Endothelial cell of umbilical vein (primary cell): ENCODE data around the gene DMPK. TPM values are rescaled to one million over a fixed set of nuclear protein-coding genes. Genes with fewer than 3 reads are reported as not detected.

ENCODE experiments used
- BruUV-seq: library from RNA; stranded (reverse); fragments of 400-500 nt; replicated peaks from 2 replicates; lab custom pipeline; 2021; lab: Mats Ljungman, UMichigan
- CTCF ChIA-PET: fragments of 300-600, 350-600 bp; sonication (Branson Sonifier 250); formaldehyde crosslinking; loops from one replicate; lab custom pipeline; 2021; ENCODE audit warnings: antibody characterized with exemption, inconsistent platforms; lab: Charles Lee
- POLR2A ChIA-PET: fragments of 300-600, 350-600 bp; sonication (Branson Sonifier 250); formaldehyde crosslinking; loops from one replicate; lab custom pipeline; 2021; ENCODE audit warnings: antibody characterized with exemption, inconsistent platforms; lab: Charles Lee
- DNase-seq: peaks from one replicate; pipeline ENCODE4 v3.0.0-alpha.2; 2011; ENCODE audit warnings: low read depth, low spot score
- FAIRE-seq: peaks from 2 replicates; lab custom pipeline; 2011; peaks lifted over from hg19 to GRCh38; lab: Jason Lieb, UNC
- H2AFZ ChIP-seq: 2 replicates; pipeline ENCODE4 v1.6.0; 2012; ENCODE audit warnings: low read depth, low read length, control low read depth, inconsistent platforms
- H3K27ac ChIP-seq: 2 replicates; pipeline ENCODE4 v1.5.1; 2011; ENCODE audit warnings: low read depth, mild to moderate bottlenecking, control low read depth, low read length, moderate library complexity; ENCODE audit not compliant: insufficient read depth
- H3K27me3 ChIP-seq, 2 experiments: 2 replicates each; pipeline versions ENCODE4 v1.6.0 to v1.6.1; 2011; ENCODE audit warnings: low read length in 2 of 2, mixed read lengths in 1 of 2; ENCODE audit not compliant: control insufficient read depth in 2 of 2, insufficient read depth in 2 of 2
- H3K36me3 ChIP-seq, 2 experiments: 2 replicates in 1 of 2; 3 replicates in 1 of 2; pipeline ENCODE4 v1.5.1; 2011; ENCODE audit warnings: low read length in 2 of 2, mild to moderate bottlenecking in 1 of 2, moderate library complexity in 1 of 2; ENCODE audit not compliant: control insufficient read depth in 2 of 2, insufficient read depth in 2 of 2; ENCODE audit errors: extremely low read depth in 1 of 2
- H3K4me1 ChIP-seq: 3 replicates; pipeline ENCODE4 v1.5.1; 2011; ENCODE audit warnings: mild to moderate bottlenecking, low read length; ENCODE audit not compliant: control insufficient read depth, insufficient read depth; ENCODE audit errors: extremely low read depth
- H3K4me2 ChIP-seq: 2 replicates; pipeline ENCODE4 v1.6.1; 2011; ENCODE audit warnings: low read length, control low read depth, mixed read lengths; ENCODE audit not compliant: insufficient read depth
- H3K4me3 ChIP-seq, 3 experiments: fragments of 200-600 bp in 1 of 3; sonication (generic), shearing (Covaris generic) in 1 of 3; replicated peaks in 1 of 3; 2 replicates each; pipeline ENCODE4 v1.5.1; 2011 to 2016; ENCODE audit warnings: control low read depth in 3 of 3, low read length in 3 of 3, mild to moderate bottlenecking in 2 of 3, inconsistent platforms in 1 of 3, low read depth in 1 of 3, moderate library complexity in 1 of 3; ENCODE audit not compliant: insufficient read depth in 1 of 3
- H3K79me2 ChIP-seq: 2 replicates; pipeline ENCODE4 v1.6.0; 2012; ENCODE audit warnings: low read length, inconsistent platforms; ENCODE audit not compliant: control insufficient read depth, insufficient read depth
- H3K9ac ChIP-seq: replicated peaks from 2 replicates; pipeline ENCODE3; 2011; ENCODE audit warnings: low read length, control low read depth; ENCODE audit not compliant: insufficient read depth; ENCODE audit errors: extremely low read depth
- H3K9me1 ChIP-seq: replicated peaks from 3 replicates; pipeline ENCODE4 v1.6.0; 2011; ENCODE audit warnings: mild to moderate bottlenecking, low read length; ENCODE audit not compliant: control insufficient read depth, insufficient read depth; ENCODE audit errors: extremely low read depth
- H3K9me3 ChIP-seq: replicated peaks from 2 replicates; pipeline ENCODE4 v1.5.1; 2012; ENCODE audit warnings: low read length, inconsistent platforms; ENCODE audit not compliant: control insufficient read depth, insufficient read depth
- H4K20me1 ChIP-seq: replicated peaks from 2 replicates; pipeline ENCODE3; 2011; ENCODE audit warnings: mild to moderate bottlenecking, low read length; ENCODE audit not compliant: control insufficient read depth, insufficient read depth; ENCODE audit errors: extremely low read depth
- CTCF ChIP-seq, 2 donors: IDR thresholded peaks; 1 replicate in 1 of 2; 2 replicates in 1 of 2; pipeline ENCODE4 v1.5.1; 2011; ENCODE audit warnings: low read length in 2 of 2, mild to moderate bottlenecking in 2 of 2, moderate library complexity in 2 of 2, control low read depth in 1 of 2, inconsistent platforms in 1 of 2, low read depth in 1 of 2; ENCODE audit not compliant: insufficient read depth in 1 of 2; ENCODE audit errors: extremely low read depth in 1 of 2
- EZH2 ChIP-seq: IDR thresholded peaks from 2 replicates; pipeline ENCODE4 v1.6.1; 2012; ENCODE audit warnings: borderline replicate concordance, low read depth, mild to moderate bottlenecking, moderate library complexity, low read length, inconsistent platforms; ENCODE audit not compliant: severe bottlenecking
- FOS ChIP-seq: IDR thresholded peaks from 2 replicates; pipeline ENCODE4 v1.6.1; 2011; ENCODE audit warnings: mild to moderate bottlenecking, low read length, moderate library complexity, borderline replicate concordance; ENCODE audit not compliant: insufficient read depth
- GATA2 ChIP-seq: IDR thresholded peaks from 2 replicates; pipeline ENCODE4 v1.7.0; 2011; ENCODE audit warnings: low read depth, mild to moderate bottlenecking, moderate library complexity, mixed read lengths, low read length; ENCODE audit not compliant: insufficient read length, insufficient read depth
- JUN ChIP-seq: IDR thresholded peaks from 2 replicates; pipeline ENCODE4 v1.6.1; 2011; ENCODE audit warnings: borderline replicate concordance, low read depth; ENCODE audit not compliant: insufficient read length, insufficient read depth
- MYC ChIP-seq: IDR thresholded peaks from one replicate; pipeline ENCODE4 v1.6.1; 2011; ENCODE audit warnings: mild to moderate bottlenecking, low read depth, low read length
- POLR2A ChIP-seq: IDR thresholded peaks from 2 replicates; pipeline ENCODE4 v1.6.1; 2012; ENCODE audit warnings: low read depth, mild to moderate bottlenecking, control low read depth, low read length
- POLR2AphosphoS5 ChIP-seq: IDR thresholded peaks from 2 replicates; pipeline ENCODE4 v1.6.1; 2012; ENCODE audit warnings: low read depth, mild to moderate bottlenecking, control low read depth, low read length, moderate library complexity; ENCODE audit not compliant: insufficient read depth
- dilution Hi-C: fragments of 300-500 bp; cut with MboI; formaldehyde crosslinking; loops from one replicate; pipeline ENCODE4 v1.15.0; 2019; ENCODE audit warnings: low sequenced_read_pairs; ENCODE audit not compliant: extremely low pct_ligation_motif_present
- intact Hi-C: fragments of 100-400 bp; cut with micrococcal nuclease; formaldehyde crosslinking; loops from one replicate; pipeline ENCODE4 v1.10.0; 2022
- polyA plus RNA-seq, 4 experiments: library from polyadenylated mRNA; depleted of rRNA in 3 of 4; stranded (reverse) in 3 of 4; unstranded in 1 of 4; fragments of >200 nt; gene quantifications; 2 replicates each; pipeline versions ENCODE4 v1.2.1 to v1.2.3, GENCODE V29; 2011 to 2012; ENCODE audit warnings: missing spikeins in 1 of 4
- total RNA-seq: library from RNA; stranded (reverse); gene quantifications from 2 replicates; pipeline ENCODE4 v1.2.3, GENCODE V29; 2021
- TF ChIP-seq, protein P1 (sequence below): IDR thresholded peaks from 2 replicates; pipeline ENCODE4 v1.6.1; 2011; ENCODE audit not compliant: insufficient read depth, insufficient read length

Gene DMPK
- total and polyA plus RNA-seq, 2 donors (not counting 3 experiments of a cell fraction or from before 2014, with no cell fraction given), result 36.6 to 73.3 TPM

DNA sequence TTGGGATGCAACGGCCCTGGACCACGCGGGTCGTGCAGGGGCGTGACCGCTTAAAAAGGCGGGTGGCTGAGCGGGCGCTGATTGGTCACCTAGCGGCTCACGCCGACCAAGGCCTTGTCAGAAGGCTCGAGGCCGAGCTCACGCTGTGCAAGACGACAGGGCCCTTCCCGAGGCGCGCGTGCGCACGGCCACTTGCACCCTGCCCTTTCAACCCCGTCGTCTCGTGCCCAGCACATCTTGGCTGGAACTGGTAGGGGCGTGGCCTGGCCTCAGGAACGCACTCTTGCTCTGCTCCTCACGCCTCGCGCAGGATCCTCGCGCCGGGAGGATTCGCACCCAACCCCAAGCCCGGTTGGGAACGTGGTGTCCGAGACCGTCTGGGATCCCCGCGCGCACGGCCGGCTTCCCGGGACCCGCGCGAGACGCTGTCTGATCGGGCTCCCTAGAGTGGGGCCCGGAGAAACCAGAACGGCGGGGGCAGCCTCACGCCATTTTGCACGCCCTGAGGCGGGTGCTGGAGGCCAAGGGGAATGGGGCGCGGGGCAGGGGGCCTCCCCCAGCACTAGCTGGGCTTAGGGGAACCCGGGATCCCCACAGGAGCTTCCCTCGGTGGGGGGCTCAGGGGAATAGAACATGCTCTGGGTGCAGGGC is 49.0 kb downstream of the DMPK start, which contains the start of gene MEIOSIN:
TSS of gene MEIOSIN (plus strand) at position 280 of the 651 bp plus-strand sequence. CDS start 1,938 bp downstream, outside the sequence.
- dilution Hi-C loops (no loop called here), intact Hi-C loops (no loop called here)
- no peaks in the 10 kb centered on the region for H3K9me1 ChIP-seq
- H3K79me2 ChIP-seq, result peaks cover 22% of the 10 kb centered on the region
- H2AFZ ChIP-seq, result no peak within 1 kb of the TSS
- no peaks in the 10 kb centered on the region for H3K27me3 ChIP-seq
- FAIRE-seq (no peak), DNase-seq (no peak)
- no peaks in the 10 kb centered on the region for H3K9me3 ChIP-seq
- no peak within 1 kb of the TSS for H3K4me2 ChIP-seq
- H3K36me3 ChIP-seq, result no peaks in the 10 kb centered on the region
- no peak within 1 kb of the TSS for H3K4me3 ChIP-seq
- H3K4me1 ChIP-seq, result peaks cover 6% of the 10 kb centered on the region
- ChIA-PET CTCF (interaction anchor here (1.0 to 1.2 kb wide), 2 partner anchors 41 to 84 kb away, joined by 3 to 4 read pairs; partner anchors contain the start of gene QPCTL), POLR2A (interaction anchor here (0.6 kb wide), 1 partner anchor 1866 kb away, joined by 6 read pairs; no protein-coding TSS in a partner anchor)
- no TSS peak for BruUV-seq
- H3K9ac ChIP-seq, result no peak within 1 kb of the TSS
- H3K27ac ChIP-seq, result no peak within 1 kb of the TSS
- H4K20me1 ChIP-seq, result no peaks in the 10 kb centered on the region
- TF ChIP-seq POLR2AphosphoS5, result no peak
- TF ChIP-seq FOS, result no peak
- no peak for TF ChIP-seq MYC
- TF ChIP-seq, protein P1, sequence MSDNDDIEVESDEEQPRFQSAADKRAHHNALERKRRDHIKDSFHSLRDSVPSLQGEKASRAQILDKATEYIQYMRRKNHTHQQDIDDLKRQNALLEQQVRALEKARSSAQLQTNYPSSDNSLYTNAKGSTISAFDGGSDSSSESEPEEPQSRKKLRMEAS, result no peak
- TF ChIP-seq JUN, result no peak
- no peak for TF ChIP-seq POLR2A
- no peak for TF ChIP-seq CTCF (IDR thresholded peaks at IDR 0.05; ENCODE audit: extremely low read depth in 1 of 2, insufficient read depth in 1 of 2, low read depth in 1 of 2, low read length in 2 of 2)
- TF ChIP-seq GATA2, result no peak
- no peak for TF ChIP-seq EZH2
